Tibial nerve (tissue), 4 donors: Measurements from ENCODE around the gene PPBP.

Source experiments
- EP300 ChIP-seq, 2 donors: sonication (generic); formaldehyde crosslinking; IDR thresholded peaks; one replicate each; pipeline ENCODE4 v1.6.1; 2017; ENCODE audit warnings: antibody characterized with exemption in 2 of 2, mild to moderate bottlenecking in 1 of 2
- POLR2A ChIP-seq, 2 donors: fragments of 450-650 bp; IDR thresholded peaks; one replicate each; pipeline ENCODE4 v1.6.1; 2017; ENCODE audit warnings: antibody characterized with exemption in 2 of 2, mild to moderate bottlenecking in 2 of 2, moderate library complexity in 2 of 2
- TF ChIP-seq, protein P1 (sequence below), 5 experiments: fragments of 200-600 bp in 3 of 5; fragments of 450-650 bp in 2 of 5; sonication (generic) in 3 of 5; IDR thresholded peaks; one replicate each; pipeline ENCODE4 v1.5.1; 2016 to 2019; ENCODE audit warnings: antibody characterized with exemption in 5 of 5, mild to moderate bottlenecking in 3 of 5, moderate library complexity in 2 of 5

DNA sequence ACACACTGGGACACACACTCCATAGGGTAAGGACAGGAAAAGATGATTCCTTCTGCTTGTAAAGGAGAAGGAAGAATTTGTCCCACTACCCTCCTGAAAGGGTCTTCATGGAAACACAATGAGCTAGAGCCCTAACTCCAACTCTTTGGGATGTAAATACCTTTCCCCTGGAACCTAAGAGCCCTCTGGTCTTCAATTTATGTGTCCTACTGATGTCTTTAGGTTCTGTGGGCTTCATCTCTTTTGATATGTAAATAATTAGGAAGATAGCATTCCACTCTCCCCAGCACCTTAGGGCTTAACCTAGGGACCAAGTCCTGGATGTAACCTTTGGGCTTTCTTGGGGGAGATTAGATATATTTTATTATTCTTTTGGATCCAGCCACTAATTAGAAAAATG, 44.4 kb downstream of the PPBP start:
- TF ChIP-seq, protein P1, sequence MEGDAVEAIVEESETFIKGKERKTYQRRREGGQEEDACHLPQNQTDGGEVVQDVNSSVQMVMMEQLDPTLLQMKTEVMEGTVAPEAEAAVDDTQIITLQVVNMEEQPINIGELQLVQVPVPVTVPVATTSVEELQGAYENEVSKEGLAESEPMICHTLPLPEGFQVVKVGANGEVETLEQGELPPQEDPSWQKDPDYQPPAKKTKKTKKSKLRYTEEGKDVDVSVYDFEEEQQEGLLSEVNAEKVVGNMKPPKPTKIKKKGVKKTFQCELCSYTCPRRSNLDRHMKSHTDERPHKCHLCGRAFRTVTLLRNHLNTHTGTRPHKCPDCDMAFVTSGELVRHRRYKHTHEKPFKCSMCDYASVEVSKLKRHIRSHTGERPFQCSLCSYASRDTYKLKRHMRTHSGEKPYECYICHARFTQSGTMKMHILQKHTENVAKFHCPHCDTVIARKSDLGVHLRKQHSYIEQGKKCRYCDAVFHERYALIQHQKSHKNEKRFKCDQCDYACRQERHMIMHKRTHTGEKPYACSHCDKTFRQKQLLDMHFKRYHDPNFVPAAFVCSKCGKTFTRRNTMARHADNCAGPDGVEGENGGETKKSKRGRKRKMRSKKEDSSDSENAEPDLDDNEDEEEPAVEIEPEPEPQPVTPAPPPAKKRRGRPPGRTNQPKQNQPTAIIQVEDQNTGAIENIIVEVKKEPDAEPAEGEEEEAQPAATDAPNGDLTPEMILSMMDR (IDR thresholded peaks at IDR 0.05) = no peak
- no peak for TF ChIP-seq POLR2A (IDR thresholded peaks at IDR 0.05)
- TF ChIP-seq EP300 (IDR thresholded peaks at IDR 0.05) = no peak
